NCI-H1436 treated with DMSO at 0.1 percent for 48 hours (cell line): Measurements from ENCODE around the gene KLF6.

Experiments used
- DNase-seq: peaks from one replicate; lab custom pipeline; 2025; lab: John Stamatoyannopoulos, UW

KLF6 gene

DNA sequence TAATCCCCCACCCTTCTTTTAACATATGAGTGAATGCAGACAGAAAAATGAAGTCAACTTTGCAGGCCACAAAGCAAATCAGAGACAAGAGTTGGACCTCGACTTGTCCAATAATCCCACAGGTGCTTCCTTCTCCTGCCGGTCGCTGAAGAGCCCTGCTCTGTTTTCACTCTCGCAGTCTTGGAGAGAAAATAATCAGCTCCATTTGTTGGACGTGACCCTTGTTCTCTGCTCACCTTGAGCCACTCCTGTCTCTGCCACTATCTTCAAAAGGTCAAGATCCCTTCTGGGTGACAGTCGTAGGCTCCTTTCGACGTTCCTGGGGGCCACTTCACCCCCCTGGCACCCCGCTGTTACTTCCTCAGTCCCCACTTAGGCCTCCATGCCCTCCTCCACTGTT, 2.8 kb upstream of the KLF6 start:
- no peak for DNase-seq

DNA sequence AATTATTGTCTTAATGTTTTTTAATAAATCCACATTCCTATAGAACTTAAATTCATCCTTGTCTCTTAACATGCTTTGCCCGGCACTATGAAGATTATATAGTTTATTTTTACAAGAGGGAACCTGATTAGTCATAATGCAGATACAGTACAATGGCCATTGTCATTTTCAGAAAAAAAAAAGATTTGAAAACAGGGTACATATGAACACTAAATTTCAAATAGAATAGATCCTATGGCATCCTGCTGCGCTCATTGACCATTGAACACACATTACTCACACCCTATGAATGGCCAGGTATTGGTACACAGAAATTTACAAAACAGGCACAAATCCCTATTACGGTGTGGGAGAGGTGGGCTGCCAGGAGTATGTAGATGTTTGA, 2.0 kb upstream of the KLF6 start:
- DNase-seq = no peak

DNA sequence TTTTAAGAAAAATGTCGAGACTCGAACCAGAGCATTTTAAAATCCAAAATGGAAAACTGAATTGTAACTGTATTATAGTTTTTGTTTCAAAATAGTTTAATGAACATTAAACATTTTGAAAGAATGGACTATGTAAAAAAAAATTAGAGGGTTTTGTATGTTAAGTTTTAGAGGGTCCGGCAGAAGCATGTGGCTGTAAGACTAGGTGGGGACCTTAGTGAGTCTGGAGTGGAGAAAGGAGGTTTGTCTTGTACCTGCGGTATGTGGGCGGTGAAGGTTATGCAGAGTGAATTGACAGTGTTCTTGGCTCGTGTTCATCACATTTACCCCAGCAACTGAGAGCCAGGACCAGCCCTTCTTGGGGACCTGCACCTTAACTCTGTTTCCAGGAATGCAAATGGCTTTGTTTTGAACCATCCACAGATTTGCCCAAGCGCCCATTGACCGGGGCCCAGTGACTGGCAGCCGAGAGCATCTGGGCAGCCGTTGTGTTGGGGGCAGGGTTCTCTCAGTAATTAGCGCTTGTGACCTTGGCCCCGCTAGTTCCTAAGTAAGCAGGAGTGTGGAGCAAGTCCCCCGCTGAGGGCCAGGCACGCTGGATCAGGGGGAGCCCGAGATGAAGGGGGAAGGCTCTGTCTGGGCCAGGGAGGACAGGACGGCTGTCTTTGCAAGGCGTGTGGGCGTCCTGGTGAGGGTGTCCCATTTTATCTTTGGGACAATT, 1.4 kb upstream of the KLF6 start:
- no peak for DNase-seq

DNA sequence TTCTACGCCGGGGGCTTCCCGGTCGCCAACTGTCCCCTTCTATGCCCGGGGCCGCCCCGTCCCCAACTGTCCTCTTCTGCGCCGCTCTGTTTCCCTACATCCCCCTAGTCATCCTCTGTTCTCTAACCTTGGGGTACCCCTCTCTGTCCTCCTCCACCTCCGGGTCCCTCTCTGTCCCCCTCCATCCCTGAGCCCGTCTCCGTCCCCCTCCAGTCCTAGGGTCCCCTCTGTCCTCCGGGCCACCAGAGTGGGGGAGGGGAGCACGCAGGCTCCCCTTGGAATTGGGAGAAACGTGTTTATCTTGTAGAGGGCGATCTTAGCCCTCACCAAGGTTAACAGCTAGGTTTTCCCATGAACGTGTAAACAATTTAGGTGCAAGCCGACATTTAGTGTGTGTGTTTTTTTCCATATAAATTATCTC, 852 bp upstream of the KLF6 start:
- DNase-seq = no peak

DNA sequence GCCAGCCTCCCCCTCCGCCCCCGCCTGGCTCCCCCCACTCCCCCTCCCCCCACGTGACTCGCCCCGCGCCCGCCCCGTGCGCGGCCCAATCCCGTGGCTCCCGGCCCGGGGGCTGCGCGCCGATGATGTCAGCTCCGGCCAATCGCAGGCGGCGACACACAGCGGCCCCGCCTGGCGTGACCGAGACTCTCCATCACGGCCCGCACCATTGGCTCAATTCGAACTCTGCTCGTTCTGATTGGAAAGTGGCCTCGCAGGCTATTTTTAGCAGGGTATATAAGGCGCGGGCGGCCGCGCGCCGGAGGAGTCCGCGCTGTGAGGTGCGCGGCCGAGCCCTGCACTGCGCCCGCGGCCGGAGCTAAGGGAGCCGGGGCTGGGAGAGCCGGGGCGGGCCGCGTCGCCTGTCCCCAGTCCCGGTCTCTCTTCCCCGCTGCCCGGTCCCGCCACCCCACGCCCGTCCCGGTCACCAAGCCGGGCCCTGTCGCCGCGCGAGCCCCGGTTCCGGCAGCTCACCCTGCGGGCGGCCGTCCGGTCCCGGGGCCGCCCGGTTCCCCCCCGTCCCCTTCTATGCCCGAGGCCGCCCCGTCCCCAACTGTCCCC, 342 bp upstream of the KLF6 start:
- DNase-seq = peak; percentile 87

DNA sequence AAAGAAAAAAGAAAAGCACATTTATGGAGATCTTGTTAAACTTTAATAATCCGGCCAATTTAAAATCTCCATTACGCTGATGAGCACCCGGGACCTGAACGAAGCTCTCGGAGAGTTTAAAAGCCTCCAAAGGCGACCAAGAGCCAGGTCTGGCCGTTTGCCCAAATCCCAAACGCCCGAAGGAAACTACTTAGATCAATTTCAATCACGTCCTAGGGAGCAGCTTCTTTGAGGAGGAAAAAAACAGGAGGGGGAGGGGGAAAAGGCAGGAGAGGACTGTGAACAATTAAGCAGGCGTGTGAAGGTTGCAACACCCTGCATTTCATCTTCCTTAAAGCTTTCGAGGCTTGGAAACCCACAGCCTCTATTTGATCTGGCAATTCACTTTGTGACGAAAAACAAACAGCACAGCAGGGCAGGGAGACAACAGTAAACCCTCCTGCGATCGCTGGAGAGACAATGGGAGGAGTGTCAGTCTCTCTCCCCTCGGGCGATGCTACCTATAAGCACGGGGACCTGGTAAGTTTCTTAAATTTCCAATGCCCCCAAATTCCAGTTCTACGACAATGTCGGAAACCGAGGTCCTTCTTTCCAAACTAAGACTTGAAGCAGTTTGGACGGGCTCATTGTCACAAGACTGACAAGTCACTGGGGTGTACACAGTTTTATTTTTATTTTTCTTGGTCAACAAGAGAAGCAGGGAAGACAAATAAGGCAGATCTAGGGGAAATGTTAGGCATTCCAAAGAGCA, 1.2 kb downstream of the KLF6 start:
- no peak for DNase-seq

DNA sequence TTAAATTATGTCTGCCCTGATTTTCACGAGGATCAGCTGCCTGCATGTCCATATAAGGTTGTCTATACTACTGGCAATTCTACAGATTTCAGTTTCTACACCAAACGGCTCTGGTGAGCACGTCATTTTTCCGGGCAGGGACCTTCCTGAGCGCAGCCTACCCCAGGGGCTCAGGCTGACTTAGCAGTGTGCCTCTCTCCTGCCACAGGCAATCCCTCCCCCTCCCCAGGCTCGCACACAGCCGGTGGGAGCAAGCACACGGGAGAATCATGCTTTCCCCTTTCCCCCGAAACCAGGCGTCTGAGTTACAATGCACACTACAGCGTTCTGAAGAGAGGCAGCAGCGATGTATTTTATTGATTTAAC, 1.7 kb downstream of the KLF6 start:
- DNase-seq = no peak

DNA sequence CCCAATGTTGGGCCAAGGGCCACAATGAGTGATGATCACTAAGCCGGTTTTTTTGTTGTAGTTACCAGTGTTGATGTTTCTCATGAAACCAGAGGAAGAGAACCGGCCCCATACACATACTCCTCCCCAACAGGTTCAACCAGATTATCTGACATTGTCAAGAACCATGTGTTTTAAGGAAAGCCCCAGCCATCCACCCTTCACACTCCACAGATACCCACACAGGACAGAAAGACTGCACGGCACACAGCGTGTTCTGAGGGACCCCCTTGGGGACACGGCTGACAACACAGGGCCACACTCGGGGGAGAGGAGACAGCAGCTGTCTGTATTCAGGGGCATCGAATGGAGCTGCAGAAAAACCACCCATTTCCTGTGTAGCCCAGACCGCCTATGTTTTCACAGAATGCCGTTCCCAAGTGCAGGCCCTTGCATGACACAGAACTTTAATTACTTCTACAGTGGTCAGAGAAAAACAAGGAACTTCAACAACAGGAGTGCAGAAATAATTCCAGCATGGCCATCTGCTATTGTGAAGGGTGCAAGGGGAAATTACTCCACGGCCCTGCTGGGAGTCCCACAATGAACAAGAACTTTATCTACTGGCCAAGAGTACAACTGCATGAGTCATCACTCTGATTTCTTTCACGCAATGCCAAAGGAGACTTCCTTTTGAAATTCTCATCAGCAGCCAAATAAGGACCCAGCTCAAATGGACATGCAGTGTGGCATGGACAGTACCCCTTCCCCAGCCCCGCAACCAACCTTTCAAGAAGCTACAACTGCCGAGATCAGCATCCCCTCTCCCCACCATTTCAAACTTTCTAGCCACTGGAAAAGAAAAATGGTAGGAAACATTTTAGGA, 2.3 kb downstream of the KLF6 start:
- DNase-seq = no peak

DNA sequence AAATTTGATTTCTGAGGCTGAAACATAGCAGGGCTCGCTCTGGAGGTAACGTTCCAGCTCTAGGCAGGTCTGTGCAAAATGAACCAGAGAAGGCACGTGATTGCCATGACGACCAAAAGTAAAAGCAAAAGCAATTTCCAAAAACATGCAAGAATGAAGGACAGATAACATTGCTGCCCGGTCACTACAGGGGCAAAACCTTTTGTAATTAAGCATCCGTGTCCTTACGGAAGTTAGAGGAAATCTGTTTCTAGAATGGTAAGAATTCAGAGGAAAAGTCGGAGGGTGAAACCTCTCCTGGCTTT, 2.9 kb downstream of the KLF6 start:
- DNase-seq = no peak

DNA sequence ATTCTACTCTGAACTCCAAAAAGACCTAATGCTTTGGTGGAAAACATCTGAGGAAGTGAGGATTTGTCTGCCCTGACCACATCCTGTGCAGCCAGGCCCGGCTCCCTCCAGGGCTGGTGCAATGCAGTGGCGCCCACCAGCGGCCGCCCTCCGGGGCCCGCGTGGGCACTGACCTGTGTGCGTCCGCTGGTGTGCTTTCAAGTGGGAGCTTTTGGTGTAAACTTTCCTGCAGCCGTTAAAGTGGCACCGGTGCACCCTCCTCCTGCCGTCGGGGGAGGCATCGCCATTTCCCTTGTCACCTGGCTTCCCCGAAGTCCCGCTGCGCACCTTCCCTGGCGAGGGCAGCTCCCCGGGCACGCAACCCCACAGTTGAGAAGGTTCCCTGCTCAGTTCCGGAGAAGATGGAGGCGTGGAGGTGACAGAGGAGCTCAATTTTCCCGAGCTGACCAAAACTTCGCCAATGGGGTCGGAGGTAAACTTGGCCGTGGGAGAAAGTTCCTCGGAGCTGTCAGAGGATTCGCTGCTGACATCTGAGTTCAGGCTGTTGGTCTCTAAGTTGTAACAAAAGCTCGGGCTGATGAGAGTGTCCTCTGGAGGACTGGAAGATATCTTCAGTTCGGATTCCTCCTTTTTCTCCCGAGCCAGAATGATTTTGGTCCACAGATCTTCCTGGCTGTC, 3.4 kb downstream of the KLF6 start:
- no peak for DNase-seq

DNA sequence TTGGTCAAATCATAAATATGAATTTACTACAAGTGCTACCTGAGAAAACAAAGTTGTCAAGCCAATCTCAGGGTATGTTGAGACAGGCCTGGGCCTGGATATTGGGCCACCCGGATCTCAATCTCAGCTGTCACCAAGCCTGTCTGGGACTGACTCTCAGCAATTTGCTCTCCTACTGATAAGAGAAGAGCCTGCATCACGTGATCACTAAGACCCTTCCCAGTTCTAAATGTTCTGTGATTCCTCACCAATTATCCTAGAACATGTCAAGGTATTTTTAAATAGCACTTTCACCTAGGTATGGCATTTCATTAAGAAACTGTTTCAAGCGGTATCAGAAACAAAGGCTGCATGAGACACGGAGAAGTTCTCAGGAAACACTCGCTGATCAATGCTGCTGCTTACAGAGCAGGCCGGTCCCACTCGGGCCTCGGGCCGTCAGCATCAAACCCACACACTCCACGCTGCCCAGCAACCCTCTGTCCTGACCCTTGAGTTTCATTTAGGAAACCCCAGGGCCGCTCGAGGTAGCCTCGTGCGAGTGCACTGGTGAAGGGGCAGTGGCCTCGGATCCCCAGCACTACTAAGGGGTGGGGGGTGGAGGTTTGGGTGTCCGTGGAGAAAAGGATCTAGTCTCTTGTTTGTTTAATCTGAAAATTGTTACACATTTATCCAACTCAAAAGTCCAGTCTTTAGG, 4.1 kb downstream of the KLF6 start:
- no peak for DNase-seq

DNA sequence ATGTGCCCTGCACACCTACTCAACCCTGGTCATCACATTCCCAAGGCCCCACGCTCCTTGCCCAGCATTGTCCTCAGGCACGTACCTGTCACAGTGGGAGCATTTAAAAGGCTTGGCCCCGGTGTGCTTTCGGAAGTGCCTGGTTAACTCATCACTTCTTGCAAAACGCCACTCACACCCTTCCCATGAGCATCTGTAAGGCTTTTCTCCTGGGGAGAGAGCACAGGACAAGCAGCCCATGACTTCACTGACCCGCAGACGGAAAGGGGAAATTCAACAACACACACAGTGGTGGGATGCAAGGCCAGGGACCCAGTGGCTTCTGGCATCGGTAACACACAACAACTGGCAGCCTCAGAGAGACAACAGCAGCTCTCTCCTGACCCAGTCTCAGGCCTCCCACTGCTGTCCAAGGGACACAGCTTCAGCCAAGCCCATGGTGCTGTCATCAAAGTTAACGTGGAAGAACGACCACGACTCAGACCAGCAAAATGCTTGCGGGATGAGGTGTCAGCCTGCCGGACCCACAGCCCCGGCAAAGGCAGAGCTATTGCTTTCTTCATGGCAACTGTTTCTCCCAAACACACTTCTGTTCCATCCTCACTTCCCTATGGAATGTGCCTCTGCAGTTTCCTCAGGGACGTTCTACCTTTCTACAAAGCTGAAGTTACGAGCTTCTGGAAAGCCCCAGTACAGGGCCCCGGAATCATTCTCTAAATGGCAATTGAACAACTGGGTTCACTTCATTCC, 4.8 kb downstream of the KLF6 start:
- DNase-seq = no peak

DNA sequence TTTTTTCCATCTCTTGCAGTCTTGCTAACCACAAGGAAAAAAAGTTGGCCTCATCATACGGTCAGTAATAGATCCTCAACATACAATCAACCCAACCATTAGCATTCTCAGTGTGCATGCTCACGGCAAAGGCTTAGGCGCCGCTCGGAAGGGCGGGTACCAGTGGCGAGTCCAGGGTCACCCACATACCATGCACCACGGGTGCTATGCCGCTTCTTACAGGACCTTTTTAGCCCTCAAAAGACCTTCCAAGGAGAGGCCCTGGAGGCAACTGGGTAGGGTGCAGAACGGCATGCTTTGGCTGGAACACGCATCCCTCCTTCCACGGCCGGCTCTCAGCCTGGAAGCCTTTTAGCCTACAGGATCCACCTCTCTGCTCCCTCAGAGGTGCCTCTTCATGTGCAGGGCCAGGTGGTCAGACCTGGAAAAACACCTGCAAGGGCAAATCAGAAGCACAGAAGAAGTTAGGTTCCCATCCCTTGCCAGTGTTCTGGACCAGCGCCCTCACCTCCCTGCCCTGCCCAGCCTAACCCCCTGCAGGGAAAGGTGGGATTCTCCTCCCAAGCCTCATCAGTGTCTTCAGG, 5.8 kb downstream of the KLF6 start:
- DNase-seq = no peak

DNA sequence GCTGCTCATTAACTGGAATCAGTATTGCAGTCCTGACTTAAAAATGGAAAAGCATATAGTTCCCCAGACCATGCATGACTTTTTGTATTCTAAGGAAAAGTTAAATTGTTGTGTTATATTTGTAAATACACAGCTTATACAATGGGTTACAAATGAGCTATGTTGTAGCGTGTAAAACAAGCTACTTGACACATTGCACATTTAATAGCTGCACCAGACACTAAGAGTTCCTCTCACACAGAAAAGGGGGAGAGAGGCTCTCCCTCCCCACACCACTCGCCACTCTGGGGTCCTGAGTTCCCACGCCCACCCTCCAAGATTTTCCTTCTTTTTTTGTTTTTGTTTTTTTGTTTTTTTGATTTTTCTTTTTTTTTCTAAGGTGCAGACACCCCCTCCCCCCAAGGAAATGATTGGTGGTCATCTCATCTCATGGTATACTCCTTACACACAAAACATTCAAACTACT, 6.3 kb downstream of the KLF6 start:
- DNase-seq = no peak

DNA sequence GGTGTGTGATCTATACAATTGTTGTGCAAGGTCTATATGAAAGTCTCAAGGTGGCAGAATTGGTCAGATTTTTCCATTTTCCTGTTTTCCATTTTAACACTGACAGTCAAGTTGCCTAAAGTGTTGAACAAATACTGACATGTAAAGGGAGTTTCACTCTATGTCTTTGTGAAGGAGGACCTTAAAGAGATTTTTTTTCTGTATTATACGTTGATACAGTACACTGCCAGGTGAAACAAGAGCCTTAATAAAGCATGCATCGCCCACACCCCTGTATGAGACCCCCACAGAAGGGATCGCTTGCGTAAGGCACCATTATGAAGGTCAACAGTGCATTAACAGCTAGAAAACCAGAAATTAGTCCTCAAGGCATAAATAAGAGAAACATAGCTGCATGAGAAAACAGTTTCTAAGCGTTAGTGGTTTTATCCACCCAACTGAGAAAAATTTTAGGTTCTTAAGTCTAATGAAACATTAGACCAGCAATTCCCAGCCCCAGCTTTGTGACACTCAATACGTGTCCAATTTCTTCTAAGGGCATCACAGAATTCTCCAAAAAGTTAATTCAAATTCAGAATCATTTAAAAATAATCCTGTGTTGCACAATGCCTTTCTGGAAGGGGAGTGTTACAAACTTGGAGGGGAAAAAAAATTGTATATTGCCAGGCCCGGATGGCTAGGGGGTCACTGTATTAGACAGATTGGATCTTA, 6.9 kb downstream of the KLF6 start:
- no peak for DNase-seq

DNA sequence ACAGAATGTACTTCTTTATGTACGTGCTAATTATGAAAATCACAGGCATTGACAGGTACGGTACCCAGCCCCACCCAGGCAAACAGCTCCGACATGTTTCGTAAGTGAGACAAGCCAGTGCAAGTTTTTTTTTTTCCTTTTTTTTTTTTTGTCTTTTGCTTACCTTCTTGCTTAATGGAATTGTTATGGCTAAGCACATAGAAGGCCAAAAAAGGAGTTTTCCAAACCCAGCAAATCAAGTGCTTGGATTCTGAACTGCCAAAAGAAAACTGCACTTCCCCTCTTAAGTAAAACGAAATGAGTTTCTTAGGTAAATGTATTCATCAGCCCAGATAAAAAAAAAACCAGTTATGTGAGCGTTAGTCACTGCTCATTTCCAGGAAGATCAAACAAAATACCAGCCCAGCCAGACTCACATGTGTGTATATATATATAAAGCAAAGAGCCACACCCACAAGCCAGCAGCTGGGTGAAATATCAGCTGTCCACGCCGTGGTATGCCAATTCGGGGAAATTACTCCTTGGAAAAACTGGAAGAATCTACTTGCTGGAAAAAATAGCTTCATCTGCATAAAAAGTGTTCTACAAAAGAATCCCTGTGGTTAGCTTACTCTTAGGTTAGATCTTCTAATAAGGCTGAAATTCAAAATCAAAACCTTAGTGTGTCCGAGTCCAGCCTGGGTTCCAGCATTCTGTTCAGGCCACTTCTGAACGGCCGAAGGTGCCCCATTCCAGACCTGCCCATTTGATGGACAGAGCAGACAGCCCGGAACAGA, 8.0 kb downstream of the KLF6 start:
- DNase-seq = no peak

DNA sequence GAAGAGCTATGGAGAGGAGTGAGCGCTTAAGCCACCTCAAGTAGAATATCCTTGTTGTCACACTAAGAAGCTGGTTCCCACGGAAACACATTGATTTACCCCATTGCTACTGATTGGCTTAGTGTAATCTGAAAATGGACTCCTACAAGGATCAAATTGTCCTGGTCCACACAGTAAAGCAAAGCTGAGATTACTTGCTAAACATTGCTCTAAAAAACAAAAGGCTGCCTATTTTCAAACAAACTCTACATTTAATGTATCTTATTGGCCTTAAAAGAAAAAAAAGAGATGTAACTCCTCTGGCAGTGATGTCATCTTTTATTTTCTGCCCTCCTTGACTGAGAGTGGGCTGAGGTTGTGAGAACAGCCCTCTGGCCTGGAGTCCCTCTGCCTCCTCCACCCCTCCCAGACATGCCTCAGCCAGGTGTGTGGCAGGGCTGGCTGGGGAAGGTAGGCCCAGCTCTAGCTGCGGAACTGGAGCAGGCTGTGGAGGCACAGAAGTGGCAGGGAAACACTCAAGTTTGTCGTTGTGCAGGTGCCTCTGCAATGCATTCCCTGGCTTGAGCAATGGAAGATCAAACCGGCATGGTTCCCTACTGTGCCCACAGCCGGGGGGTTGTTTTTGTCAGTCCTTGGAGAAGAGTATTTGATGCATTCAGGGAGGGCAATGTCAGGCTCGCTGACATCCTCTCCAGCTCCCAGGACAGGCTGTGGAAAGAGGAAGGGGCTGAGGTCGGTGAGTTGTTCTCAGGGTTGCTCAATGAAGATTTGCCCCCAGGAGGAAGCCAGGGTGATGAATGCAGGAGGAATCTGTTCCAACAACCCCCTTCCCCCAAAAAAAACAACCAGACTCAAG, 9.1 kb downstream of the KLF6 start:
- DNase-seq = no peak
